ENCODE results near the gene PDPN.
"Not testable (repeated sequence)": the region's sequence is repeated elsewhere in the genome, so short reads cannot be mapped to it uniquely, and the experiment has no call there.

The PDPN gene

GRCh38 chr1:13560541-13560940 lies 23.1 kb upstream of the PDPN start:
- ATAC-seq = no peak
- TF ChIP-seq ZNF70 (CRISPR knock-in tag; IDR thresholded peaks at IDR 0.05) = no peak
- no peak for TF ChIP-seq BACH2 (CRISPR knock-in tag; IDR thresholded peaks at IDR 0.05; ENCODE audit: borderline replicate concordance)
- TF ChIP-seq TOX (CRISPR knock-in tag; IDR thresholded peaks at IDR 0.05; ENCODE audit: borderline replicate concordance) = no peak
- TF ChIP-seq PATZ1 (CRISPR knock-in tag; IDR thresholded peaks at IDR 0.05; ENCODE audit: borderline replicate concordance) = no peak

- not testable (repeated sequence) for ATAC-seq
Measured at GRCh38 chr1:13562981-13563380, 20.7 kb upstream of the PDPN start.

- no peak for TF ChIP-seq GLIS3 (CRISPR knock-in tag; IDR thresholded peaks at IDR 0.05)
- no peak for TF ChIP-seq TOX (CRISPR knock-in tag; IDR thresholded peaks at IDR 0.05; ENCODE audit: borderline replicate concordance)
- no peak for TF ChIP-seq PATZ1 (CRISPR knock-in tag; IDR thresholded peaks at IDR 0.05; ENCODE audit: borderline replicate concordance)
- TF ChIP-seq ZNF8 (CRISPR knock-in tag; IDR thresholded peaks at IDR 0.05) = no peak
- TF ChIP-seq CSRNP3 (CRISPR knock-in tag; IDR thresholded peaks at IDR 0.05) = no peak
- TF ChIP-seq ARNTL (CRISPR knock-in tag; IDR thresholded peaks at IDR 0.05; ENCODE audit: borderline replicate concordance, low read depth) = no peak
- no peak for TF ChIP-seq ZNF565 (CRISPR knock-in tag; conservative IDR thresholded peaks at IDR 0.05; ENCODE audit: low read depth)
- no peak for TF ChIP-seq POU6F1 (CRISPR knock-in tag; IDR thresholded peaks at IDR 0.05; ENCODE audit: borderline replicate concordance, low read depth)
- no peak for TF ChIP-seq OSR1 (CRISPR knock-in tag; IDR thresholded peaks at IDR 0.05)
- no peak for TF ChIP-seq TSHZ2 (CRISPR knock-in tag; IDR thresholded peaks at IDR 0.05)
- no peak for TF ChIP-seq SNAI2 (CRISPR knock-in tag; IDR thresholded peaks at IDR 0.05)
- TF ChIP-seq ZFP30 (CRISPR knock-in tag; IDR thresholded peaks at IDR 0.05) = no peak
- no peak for TF ChIP-seq ZC3H10 (CRISPR knock-in tag; IDR thresholded peaks at IDR 0.05)
- no peak for TF ChIP-seq ZFP3 (CRISPR knock-in tag; IDR thresholded peaks at IDR 0.05)
- ATAC-seq = no peak
Measured at GRCh38 chr1:13564073-13564472, 19.6 kb upstream of the PDPN start.

- not testable (repeated sequence) for ATAC-seq
Measured at GRCh38 chr1:13570435-13570834, 13.2 kb upstream of the PDPN start.

- no peak for ATAC-seq
- TF ChIP-seq CSDC2 (CRISPR knock-in tag; IDR thresholded peaks at IDR 0.05) (no peak), TSHZ2 (CRISPR knock-in tag; IDR thresholded peaks at IDR 0.05) (no peak), ARNTL (CRISPR knock-in tag; IDR thresholded peaks at IDR 0.05; ENCODE audit: borderline replicate concordance, low read depth) (no peak), ISL1 (CRISPR knock-in tag; IDR thresholded peaks at IDR 0.05) (no peak), ESRRG (CRISPR knock-in tag; IDR thresholded peaks at IDR 0.05) (no peak), GLIS3 (CRISPR knock-in tag; IDR thresholded peaks at IDR 0.05) (no peak), ZC3H10 (CRISPR knock-in tag; IDR thresholded peaks at IDR 0.05) (no peak), BACH2 (CRISPR knock-in tag; IDR thresholded peaks at IDR 0.05; ENCODE audit: borderline replicate concordance) (no peak), PPARA (CRISPR knock-in tag; IDR thresholded peaks at IDR 0.05; ENCODE audit: borderline replicate concordance) (no peak)
Measured at GRCh38 chr1:13570924-13571323, 12.7 kb upstream of the PDPN start.

All from SK-N-SH treated with all-trans-retinoic acid at 6 μM for 48 hours (cell line).